Right renal pelvis (tissue), 4 donors: ENCODE results near the gene CAND2. TPM values are rescaled to one million over a fixed set of nuclear protein-coding genes. Genes with fewer than 3 reads are reported as not detected.

Experiments used
- DNase-seq, 4 donors: peaks; one replicate each; pipeline ENCODE4 v3.0.0-alpha.2; 2013; ENCODE audit warnings: low read depth in 4 of 4, low spot score in 3 of 4, missing footprints in 1 of 4
- polyA plus RNA-seq, 4 donors: library from polyadenylated mRNA; unstranded; fragments of 120-200 nt; gene quantifications; one replicate each; pipeline ENCODE4 v1.2.1, GENCODE V29; 2013; ENCODE audit not compliant: insufficient read length in 4 of 4

CAND2 gene
- polyA plus RNA-seq, 4 donors: 7.5 to 9.6 (median 9.1) TPM

DNA sequence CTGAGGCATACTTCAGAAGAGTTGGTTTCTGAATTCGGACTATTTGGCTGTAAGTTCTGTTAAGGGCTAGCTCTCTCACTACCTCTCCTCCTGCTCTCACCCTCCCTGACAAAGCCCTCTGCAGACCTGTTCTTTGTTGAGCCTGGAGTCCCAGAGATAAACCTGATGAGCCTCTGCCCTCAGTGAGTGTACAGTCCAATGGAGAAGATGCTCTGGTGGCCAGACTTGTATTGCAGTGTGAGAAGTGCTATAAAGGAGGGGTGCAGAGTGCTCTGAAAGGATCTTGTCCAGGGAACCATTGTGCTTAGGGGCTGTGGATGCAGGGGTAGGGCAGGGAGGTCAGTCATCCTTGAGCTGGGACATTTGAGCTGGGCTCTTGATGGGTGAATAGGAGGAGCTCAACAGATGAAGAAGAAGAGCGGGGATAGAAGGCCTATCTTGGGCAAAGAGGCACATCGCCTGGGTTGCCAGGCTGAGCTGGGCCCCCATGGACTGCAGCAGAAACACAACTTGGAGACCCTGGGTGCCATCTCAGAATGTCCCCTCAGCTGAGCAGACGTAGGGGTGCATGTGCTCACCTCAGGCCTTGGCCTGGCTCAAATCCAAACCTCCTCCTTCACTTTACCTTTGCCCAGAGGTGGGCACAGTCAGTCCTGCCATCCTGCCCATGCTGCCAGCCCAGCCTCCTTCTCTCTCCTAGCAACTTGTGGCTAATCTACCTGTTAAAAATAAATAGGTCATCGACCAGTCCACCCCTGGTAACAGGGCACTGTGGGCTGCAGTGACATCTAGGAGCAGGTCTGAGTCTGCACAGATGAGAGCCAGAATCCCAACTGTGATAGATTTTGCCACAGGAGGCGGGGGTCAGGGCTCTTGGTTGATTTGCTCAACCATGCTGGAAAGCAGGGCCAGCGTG, 3.3 kb downstream of the CAND2 start:
- DNase-seq: no peak

- DNase-seq: no peak
These were observed 6.9 kb downstream of the CAND2 start for GRCh38 chr3:12803371-12803770.

DNA sequence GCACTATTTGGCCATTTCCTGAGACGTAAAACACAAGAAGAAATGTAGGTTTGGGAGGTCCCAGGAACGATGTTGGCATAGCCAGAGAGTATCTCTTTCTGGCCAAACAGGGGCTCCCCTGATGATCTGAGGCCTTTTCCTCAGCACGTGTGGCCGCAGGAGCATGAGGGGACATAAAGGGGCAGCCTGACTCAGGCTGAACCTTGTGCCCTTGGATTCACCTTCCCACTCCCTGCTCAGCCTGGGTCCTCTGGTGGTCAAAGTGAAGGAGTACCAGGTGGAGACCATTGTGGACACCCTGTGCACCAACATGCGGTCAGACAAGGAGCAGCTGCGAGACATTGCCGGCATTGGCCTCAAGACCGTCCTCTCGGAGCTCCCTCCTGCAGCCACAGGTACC, 10.6 kb downstream of the CAND2 start:
- no peak for DNase-seq

DNA sequence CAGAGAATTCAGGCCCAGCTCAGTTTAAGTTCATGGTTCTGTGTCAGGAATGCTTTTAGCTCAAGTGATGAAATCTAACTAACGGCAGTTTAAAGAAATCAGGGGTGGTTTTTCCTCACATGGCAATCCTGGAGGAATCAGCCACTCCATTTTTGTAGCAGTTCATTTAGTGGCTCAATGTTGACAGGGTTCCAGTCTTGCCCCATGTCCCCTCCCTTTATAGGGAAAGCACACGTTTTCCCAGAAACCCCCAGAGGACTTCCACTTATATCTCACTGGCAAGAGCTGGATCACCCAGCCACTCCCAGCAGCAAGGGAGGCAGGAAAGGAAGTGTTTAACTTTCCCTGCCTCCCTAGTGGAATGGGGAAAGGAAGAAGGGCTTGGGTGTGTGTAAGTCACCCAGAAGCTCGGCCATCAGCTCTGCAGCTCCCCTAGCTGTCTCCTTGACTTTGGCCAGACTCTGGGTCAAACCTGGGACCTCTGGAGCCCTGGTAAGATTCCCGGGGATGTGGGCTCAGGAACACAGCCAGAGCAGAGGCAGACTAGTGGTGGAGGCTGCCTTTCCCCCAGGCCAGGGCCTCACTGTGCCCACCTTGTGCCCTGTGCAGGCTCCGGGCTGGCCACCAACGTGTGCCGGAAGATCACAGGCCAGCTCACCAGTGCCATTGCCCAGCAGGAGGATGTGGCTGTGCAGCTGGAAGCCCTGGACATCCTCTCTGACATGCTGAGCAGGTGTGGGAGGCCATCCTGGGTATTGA, 11.3 kb downstream of the CAND2 start:
- DNase-seq: no peak

DNA sequence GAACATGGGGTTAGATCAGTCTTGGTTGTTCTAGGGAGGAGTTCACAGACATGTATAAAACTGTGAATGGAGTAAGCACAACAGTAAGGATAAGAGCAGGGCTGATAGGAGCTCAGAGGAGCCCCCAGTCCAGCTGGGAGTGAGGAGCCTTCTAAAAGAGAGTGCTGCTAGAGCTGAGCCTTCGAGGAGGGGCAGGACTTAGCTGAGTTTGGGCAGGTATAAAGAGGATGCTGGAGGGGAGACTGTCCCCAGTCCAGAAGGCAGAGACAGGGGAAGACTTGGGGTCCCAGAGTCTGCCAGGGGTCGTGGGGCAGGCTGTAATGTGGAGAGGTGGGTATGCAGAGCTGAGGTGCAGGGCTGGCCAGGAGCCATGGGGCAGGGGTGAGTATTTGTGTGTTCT, 12.1 kb downstream of the CAND2 start:
- DNase-seq: no peak

DNA sequence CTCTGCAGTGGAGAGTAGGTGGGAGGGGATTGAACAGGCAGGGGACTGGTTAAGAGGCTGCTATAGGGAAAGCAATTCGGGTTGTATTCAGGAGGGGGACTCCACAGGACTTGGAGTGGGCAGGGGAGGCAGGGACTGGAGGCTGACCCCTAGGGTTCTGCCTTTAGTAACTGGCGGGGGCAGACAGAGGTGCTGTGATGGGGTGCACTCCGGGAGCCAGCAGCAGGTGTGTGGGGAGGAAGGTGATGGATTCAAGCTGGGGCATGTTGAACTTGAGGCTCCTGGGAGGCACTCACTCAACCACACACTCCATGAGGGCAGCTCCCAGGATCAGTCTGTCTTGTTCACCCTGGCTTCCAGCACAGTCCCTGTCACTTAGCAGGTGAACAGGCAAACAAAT, 12.5 kb downstream of the CAND2 start:
- no peak for DNase-seq

DNA sequence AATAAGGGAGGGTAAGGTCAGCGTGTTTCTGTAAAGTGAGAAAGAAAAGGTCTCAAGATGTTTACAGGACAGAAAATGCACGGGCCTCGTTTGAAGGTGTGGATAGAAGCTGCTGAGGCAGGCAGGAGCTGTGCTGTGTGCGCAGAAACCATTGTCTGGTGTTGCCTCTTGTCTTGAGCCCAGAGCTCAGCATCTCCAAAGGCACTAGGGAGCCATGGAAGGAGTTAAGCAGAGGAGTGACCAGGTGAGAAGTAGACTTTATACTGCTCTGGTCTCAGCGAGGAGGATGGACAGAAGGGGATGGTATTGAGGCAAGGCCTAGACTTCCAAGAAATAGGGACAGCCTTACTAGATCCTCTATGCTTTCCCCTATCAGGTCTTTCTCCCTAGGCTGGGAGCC, 13.0 kb downstream of the CAND2 start:
- no peak for DNase-seq

- DNase-seq: peak; percentile 88 to 89 (median 88)
These were observed 13.7 kb downstream of the CAND2 start for GRCh38 chr3:12810013-12810780.

DNA sequence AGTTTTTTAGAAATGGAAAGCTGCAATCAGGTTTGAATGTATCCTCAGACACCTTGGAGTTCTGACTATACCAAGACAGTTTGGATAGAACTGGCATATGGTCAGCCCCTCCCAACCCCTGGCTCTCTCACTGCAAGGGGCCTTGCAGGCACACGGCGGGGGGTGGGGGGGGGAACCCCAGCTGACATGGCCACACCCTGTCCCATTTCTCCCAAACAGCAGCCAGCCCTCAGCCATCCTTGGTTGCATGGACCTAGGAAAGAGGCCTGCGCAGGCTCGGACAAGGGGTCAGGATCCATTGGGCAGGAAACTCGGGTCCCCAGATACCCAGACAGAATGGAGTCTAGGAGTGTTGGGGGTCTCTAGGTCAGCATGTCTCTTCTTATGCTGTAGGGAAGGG, 14.5 kb downstream of the CAND2 start:
- DNase-seq: no peak

- no peak for DNase-seq
These were observed 16.3 kb downstream of the CAND2 start for GRCh38 chr3:12812812-12813211.

- DNase-seq: no peak
These were observed 17.5 kb downstream of the CAND2 start for GRCh38 chr3:12813967-12814366.

DNA sequence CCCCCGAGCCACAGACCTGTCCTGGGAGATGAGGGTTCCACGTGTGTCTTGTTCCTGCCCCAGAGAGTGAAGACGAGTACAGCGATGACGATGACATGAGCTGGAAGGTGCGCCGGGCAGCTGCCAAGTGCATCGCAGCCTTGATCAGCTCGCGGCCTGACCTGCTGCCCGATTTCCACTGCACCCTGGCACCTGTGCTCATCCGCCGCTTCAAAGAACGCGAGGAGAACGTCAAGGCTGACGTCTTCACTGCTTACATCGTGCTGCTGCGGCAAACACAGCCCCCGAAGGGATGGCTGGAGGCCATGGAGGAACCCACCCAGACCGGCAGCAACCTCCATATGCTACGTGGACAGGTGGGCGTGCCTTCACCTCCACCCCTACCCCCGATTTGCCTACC, 18.6 kb downstream of the CAND2 start:
- no peak for DNase-seq

DNA sequence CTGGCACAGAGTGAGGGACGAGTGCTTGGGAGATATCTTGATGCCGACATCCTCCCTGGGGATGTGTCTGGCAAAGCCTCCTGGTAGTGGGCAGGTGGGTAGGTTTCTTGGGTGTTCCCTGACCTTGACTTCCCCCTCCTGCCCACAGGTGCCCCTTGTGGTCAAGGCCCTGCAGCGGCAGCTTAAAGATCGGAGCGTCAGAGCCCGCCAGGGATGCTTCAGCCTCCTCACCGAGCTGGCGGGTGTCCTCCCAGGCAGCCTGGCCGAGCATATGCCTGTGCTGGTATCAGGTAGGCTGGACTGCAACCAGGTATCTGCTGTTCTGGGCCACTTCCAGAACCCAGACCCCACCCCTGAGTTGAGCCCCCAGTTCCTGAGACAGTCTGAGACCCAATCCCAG, 19.2 kb downstream of the CAND2 start:
- DNase-seq: no peak

DNA sequence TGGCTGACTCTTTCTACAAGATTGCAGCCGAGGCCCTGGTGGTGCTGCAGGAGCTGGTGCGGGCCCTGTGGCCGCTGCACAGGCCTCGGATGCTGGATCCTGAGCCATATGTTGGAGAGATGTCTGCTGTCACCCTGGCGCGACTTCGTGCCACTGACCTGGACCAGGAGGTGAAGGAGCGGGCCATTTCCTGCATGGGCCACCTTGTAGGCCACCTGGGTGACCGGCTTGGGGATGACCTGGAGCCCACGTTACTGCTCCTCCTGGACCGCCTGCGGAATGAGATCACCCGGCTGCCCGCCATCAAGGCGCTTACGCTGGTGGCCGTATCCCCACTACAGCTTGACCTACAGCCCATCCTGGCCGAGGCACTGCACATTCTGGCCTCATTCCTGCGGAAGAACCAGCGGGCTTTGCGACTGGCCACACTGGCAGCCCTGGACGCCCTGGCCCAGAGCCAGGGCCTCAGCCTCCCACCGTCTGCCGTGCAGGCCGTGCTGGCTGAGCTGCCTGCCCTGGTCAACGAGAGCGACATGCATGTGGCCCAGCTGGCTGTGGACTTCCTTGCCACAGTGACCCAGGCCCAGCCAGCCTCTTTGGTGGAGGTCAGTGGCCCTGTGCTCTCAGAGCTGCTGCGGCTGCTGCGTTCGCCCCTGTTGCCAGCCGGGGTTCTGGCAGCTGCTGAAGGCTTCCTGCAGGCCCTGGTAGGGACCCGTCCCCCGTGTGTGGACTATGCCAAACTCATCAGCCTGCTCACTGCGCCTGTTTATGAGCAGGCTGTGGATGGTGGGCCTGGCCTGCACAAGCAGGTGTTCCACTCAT, 20.3 kb downstream of the CAND2 start:
- DNase-seq: no peak

DNA sequence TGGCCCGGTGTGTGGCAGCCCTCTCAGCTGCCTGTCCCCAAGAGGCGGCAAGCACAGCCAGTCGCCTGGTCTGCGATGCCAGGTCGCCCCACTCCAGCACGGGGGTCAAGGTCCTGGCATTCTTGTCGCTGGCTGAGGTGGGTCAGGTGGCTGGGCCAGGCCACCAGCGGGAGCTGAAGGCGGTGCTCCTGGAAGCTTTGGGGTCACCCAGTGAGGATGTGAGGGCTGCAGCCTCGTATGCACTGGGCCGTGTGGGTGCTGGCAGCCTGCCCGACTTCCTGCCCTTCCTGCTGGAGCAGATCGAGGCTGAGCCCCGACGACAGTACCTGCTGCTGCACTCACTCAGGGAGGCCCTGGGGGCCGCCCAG, 20.8 kb downstream of the CAND2 start:
- no peak for DNase-seq

- no peak for DNase-seq
These were observed 21.8 kb downstream of the CAND2 start for GRCh38 chr3:12818273-12818672.

DNA sequence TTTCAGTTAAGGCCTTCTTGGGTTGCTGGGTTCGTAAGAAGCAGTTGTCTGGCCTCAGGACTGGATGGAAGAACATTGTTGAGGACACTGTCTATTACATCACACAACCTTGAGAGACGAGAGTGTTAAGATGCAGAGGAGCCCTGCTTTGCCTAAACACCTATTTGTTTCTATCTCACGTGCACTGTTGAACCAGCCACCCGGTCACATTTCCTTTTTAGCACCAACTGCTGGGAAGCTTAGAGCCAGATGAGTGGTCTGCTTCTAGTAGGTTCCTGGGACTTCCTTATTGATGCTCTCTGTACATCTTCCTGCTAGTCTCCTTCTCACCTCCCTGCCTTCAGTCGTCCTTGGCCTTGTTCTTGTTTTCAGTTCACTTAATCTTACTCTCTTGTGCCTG, 22.3 kb downstream of the CAND2 start:
- no peak for DNase-seq

- no peak for DNase-seq
These were observed 26.4 kb downstream of the CAND2 start for GRCh38 chr3:12822725-12823373.

- no peak for DNase-seq
These were observed 27.8 kb downstream of the CAND2 start for GRCh38 chr3:12824299-12824698.

- no peak for DNase-seq
These were observed 28.7 kb downstream of the CAND2 start for GRCh38 chr3:12825156-12825555.
